ENCODE measurements around the gene CCNYL1. TPM values are rescaled to one million over a fixed set of nuclear protein-coding genes. Genes with fewer than 3 reads are reported as not detected.
"Not testable (repeated sequence)": the region's sequence is repeated elsewhere in the genome, so short reads cannot be mapped to it uniquely, and the experiment has no call there.

Gene CCNYL1
- polyA plus RNA-seq, 1 donor from 2014 or later, result 14.7 TPM

DNA sequence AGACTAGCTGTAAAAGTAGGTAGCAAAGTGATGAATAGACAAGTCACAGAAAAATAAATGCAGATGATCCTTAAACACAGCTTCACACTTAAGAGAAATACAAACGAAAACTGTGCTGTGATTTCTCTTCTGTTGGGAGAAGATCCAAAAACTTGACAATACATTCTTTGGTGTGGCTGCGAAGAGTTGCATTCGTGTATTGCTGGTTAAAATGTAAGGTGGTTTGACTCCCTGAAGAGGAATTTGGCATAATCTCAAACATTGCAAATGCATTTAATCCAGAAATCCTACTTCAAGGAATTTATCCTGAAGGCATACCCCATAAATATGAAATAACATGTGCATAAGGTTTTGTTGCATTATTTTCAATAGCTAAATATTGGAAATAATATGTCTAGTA lies 7.1 kb downstream of the CCNYL1 start:
- Histone ChIP-seq H3K27me3 (ENCODE audit: insufficient read depth, low read depth, low read length) (no peaks in the 10 kb centered on the region), H3K79me2 (replicated peaks; ENCODE audit: insufficient read depth, low read length) (peaks cover 32% of the 10 kb centered on the region), H4K20me1 (ENCODE audit: insufficient read depth) (no peaks in the 10 kb centered on the region)

DNA sequence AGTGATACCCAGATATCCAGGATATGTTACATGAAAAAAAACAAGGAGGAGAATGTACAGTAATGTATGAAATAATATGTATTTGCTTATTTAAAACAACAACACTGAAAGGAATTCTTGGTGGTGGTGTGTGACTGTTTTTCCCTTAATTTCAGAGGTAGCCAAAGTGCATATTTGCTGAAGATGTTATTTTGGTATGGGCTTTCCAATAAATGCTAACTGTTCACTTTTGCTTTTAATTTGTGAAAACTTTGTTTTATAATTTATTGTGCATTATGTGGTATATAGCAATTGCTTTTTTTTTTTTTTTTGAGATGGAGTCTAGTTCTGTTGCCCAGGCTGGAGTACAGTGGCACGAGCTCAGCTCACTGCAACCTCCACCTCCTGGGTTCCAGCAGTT lies 7.6 kb downstream of the CCNYL1 start:
- no peak overlapping the region for H3K9ac ChIP-seq (ENCODE audit: low read length)
- no peaks in the 10 kb centered on the region for H4K20me1 ChIP-seq (ENCODE audit: insufficient read depth)
- no peaks in the 10 kb centered on the region for H3K27me3 ChIP-seq (ENCODE audit: insufficient read depth, low read depth, low read length)
- no peak overlapping the region for H3K4me3 ChIP-seq (ENCODE audit: low read length)
- H3K4me2 ChIP-seq (ENCODE audit: low read length), result no peak overlapping the region
- H3K27ac ChIP-seq (ENCODE audit: low read length), result no peak overlapping the region
- TF ChIP-seq, protein P1, sequence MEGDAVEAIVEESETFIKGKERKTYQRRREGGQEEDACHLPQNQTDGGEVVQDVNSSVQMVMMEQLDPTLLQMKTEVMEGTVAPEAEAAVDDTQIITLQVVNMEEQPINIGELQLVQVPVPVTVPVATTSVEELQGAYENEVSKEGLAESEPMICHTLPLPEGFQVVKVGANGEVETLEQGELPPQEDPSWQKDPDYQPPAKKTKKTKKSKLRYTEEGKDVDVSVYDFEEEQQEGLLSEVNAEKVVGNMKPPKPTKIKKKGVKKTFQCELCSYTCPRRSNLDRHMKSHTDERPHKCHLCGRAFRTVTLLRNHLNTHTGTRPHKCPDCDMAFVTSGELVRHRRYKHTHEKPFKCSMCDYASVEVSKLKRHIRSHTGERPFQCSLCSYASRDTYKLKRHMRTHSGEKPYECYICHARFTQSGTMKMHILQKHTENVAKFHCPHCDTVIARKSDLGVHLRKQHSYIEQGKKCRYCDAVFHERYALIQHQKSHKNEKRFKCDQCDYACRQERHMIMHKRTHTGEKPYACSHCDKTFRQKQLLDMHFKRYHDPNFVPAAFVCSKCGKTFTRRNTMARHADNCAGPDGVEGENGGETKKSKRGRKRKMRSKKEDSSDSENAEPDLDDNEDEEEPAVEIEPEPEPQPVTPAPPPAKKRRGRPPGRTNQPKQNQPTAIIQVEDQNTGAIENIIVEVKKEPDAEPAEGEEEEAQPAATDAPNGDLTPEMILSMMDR (IDR thresholded peaks at IDR 0.05; ENCODE audit: poor library complexity, severe bottlenecking), result no peak
- TF ChIP-seq TAF1 (IDR thresholded peaks at IDR 0.05; ENCODE audit: low read depth), result no peak
- no peaks in the 10 kb centered on the region for H3F3A ChIP-seq (ENCODE audit: insufficient read depth, low read length, poor library complexity, severe bottlenecking)
- H2AFZ ChIP-seq (ENCODE audit: low read depth, low read length), result no peak overlapping the region
- no peaks in the 10 kb centered on the region for H3K9me3 ChIP-seq (ENCODE audit: low read length)
- H3K9me2 ChIP-seq (ENCODE audit: insufficient read depth, low read length), result no peaks in the 10 kb centered on the region
- H3K36me3 ChIP-seq (ENCODE audit: insufficient read depth, low read length), result no peaks in the 10 kb centered on the region
- peaks cover 28% of the 10 kb centered on the region for H3K79me2 ChIP-seq (replicated peaks; ENCODE audit: insufficient read depth, low read length)

More for the DNA sequence above, 7.1 kb downstream of the CCNYL1 start:
- no peak overlapping the region for H3K4me3 ChIP-seq (ENCODE audit: low read length)
- no peaks in the 10 kb centered on the region for H3K9me2 ChIP-seq (ENCODE audit: insufficient read depth, low read length)
- no peaks in the 10 kb centered on the region for H3K9me3 ChIP-seq (ENCODE audit: low read length)
- H3K9ac ChIP-seq (ENCODE audit: low read length), result no peak overlapping the region
- no peaks in the 10 kb centered on the region for H3K36me3 ChIP-seq (ENCODE audit: insufficient read depth, low read length)
- no peaks in the 10 kb centered on the region for H3F3A ChIP-seq (ENCODE audit: insufficient read depth, low read length, poor library complexity, severe bottlenecking)
- H3K27ac ChIP-seq (ENCODE audit: low read length), result no peak overlapping the region
- TF ChIP-seq RAD21 (conservative IDR thresholded peaks at IDR 0.05) (no peak), TAF1 (IDR thresholded peaks at IDR 0.05; ENCODE audit: low read depth) (no peak), EP300 (conservative IDR thresholded peaks at IDR 0.05; ENCODE audit: poor library complexity, severe bottlenecking) (no peak), POLR2AphosphoS5 (IDR thresholded peaks at IDR 0.05) (no peak), EZH2 (IDR thresholded peaks at IDR 0.05; ENCODE audit: borderline replicate concordance, insufficient read depth, low read length, poor library complexity, severe bottlenecking) (no peak), SMC3 (conservative IDR thresholded peaks at IDR 0.05; ENCODE audit: poor library complexity) (no peak), MXI1 (conservative IDR thresholded peaks at IDR 0.05; ENCODE audit: poor library complexity, severe bottlenecking) (no peak)
- TF ChIP-seq, protein P1 (IDR thresholded peaks at IDR 0.05; ENCODE audit: poor library complexity, severe bottlenecking), result no peak
- TF ChIP-seq, protein P2, sequence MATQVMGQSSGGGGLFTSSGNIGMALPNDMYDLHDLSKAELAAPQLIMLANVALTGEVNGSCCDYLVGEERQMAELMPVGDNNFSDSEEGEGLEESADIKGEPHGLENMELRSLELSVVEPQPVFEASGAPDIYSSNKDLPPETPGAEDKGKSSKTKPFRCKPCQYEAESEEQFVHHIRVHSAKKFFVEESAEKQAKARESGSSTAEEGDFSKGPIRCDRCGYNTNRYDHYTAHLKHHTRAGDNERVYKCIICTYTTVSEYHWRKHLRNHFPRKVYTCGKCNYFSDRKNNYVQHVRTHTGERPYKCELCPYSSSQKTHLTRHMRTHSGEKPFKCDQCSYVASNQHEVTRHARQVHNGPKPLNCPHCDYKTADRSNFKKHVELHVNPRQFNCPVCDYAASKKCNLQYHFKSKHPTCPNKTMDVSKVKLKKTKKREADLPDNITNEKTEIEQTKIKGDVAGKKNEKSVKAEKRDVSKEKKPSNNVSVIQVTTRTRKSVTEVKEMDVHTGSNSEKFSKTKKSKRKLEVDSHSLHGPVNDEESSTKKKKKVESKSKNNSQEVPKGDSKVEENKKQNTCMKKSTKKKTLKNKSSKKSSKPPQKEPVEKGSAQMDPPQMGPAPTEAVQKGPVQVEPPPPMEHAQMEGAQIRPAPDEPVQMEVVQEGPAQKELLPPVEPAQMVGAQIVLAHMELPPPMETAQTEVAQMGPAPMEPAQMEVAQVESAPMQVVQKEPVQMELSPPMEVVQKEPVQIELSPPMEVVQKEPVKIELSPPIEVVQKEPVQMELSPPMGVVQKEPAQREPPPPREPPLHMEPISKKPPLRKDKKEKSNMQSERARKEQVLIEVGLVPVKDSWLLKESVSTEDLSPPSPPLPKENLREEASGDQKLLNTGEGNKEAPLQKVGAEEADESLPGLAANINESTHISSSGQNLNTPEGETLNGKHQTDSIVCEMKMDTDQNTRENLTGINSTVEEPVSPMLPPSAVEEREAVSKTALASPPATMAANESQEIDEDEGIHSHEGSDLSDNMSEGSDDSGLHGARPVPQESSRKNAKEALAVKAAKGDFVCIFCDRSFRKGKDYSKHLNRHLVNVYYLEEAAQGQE (IDR thresholded peaks at IDR 0.05; ENCODE audit: borderline replicate concordance), result no peak
- H2AFZ ChIP-seq (ENCODE audit: low read depth, low read length), result no peak overlapping the region
- no peak overlapping the region for H3K4me2 ChIP-seq (ENCODE audit: low read length)

DNA sequence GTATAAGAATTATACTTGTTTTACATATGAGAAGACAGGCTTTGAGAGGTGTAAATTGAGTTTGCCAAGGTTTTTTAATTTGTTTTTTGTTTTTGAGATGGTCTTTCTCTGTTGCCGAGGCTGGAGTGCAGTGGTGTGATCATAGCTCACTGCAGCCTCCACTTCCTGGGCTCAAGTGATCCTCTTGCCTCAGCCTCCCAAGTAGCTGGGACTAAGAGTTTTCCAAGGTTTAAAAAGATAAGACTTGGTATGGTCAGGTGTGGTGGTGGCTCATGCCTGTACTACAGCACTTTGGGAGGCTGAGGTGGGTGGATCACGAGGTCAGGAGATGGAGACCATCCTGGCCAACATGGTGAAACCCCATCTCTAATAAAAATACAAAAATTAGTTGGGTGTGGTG lies 8.2 kb downstream of the CCNYL1 start:
- not testable (repeated sequence) for H4K20me1 ChIP-seq (ENCODE audit: insufficient read depth); H3K9me3 ChIP-seq (ENCODE audit: low read length); H3K36me3 ChIP-seq (ENCODE audit: insufficient read depth, low read length); H3K27me3 ChIP-seq (ENCODE audit: insufficient read depth, low read depth, low read length); H3F3A ChIP-seq (ENCODE audit: insufficient read depth, low read length, poor library complexity, severe bottlenecking); H3K27ac ChIP-seq (ENCODE audit: low read length); H2AFZ ChIP-seq (ENCODE audit: low read depth, low read length); H3K9ac ChIP-seq (ENCODE audit: low read length); H3K4me3 ChIP-seq (ENCODE audit: low read length); H3K4me2 ChIP-seq (ENCODE audit: low read length); H3K9me2 ChIP-seq (ENCODE audit: insufficient read depth, low read length)
- peaks cover 21% of the 10 kb centered on the region for H3K79me2 ChIP-seq (replicated peaks; ENCODE audit: insufficient read depth, low read length)

Data from neural cell (in vitro differentiated cells).